Spleen (tissue), 11 donors: ENCODE results near the gene MACROH2A1. TPM values are rescaled to one million over a fixed set of nuclear protein-coding genes. Genes with fewer than 3 reads are reported as not detected.

Source experiments
- DNase-seq: peaks from one replicate; pipeline ENCODE4 v3.0.0-alpha.2; 2020
- H3K27ac ChIP-seq, 8 donors: fragments of 200-600 bp; sonication (generic) in 7 of 8; 1 replicate in 4 of 8; 2 replicates in 4 of 8; pipeline versions ENCODE4 v1.5.0 to v1.8.0; 2016 to 2021; ENCODE audit warnings: inconsistent platforms in 4 of 8, mild to moderate bottlenecking in 4 of 8, moderate library complexity in 1 of 8
- H3K27me3 ChIP-seq, 7 donors: fragments of 200-600 bp; sonication (generic) in 6 of 7; replicated peaks in 1 of 7; 1 replicate in 4 of 7; 2 replicates in 3 of 7; pipeline versions ENCODE4 v1.5.0 to v1.8.0; 2016 to 2021; ENCODE audit warnings: inconsistent platforms in 3 of 7, mild to moderate bottlenecking in 1 of 7
- H3K36me3 ChIP-seq, 6 donors: fragments of 200-600 bp; sonication (generic) in 5 of 6; 1 replicate in 4 of 6; 2 replicates in 2 of 6; pipeline versions ENCODE4 v1.5.0 to v1.8.0; 2016 to 2021; ENCODE audit warnings: inconsistent platforms in 2 of 6
- H3K4me1 ChIP-seq, 6 donors: fragments of 200-600 bp; sonication (generic) in 5 of 6; 1 replicate in 3 of 6; 2 replicates in 3 of 6; pipeline versions ENCODE4 v1.5.0 to v1.8.0; 2016 to 2021; ENCODE audit warnings: inconsistent platforms in 3 of 6
- H3K4me3 ChIP-seq, 8 donors: fragments of 200-600 bp; sonication (generic) in 7 of 8; 1 replicate in 4 of 8; 2 replicates in 4 of 8; pipeline versions ENCODE4 v1.5.0 to v1.8.0; 2016 to 2021; ENCODE audit warnings: inconsistent platforms in 4 of 8, mild to moderate bottlenecking in 4 of 8, moderate library complexity in 2 of 8
- H3K9me3 ChIP-seq, 8 donors: fragments of 200-600 bp; sonication (generic) in 7 of 8; 1 replicate in 4 of 8; 2 replicates in 4 of 8; pipeline versions ENCODE4 v1.5.0 to v1.8.0; 2016 to 2021; ENCODE audit warnings: inconsistent platforms in 4 of 8
- CTCF ChIP-seq, 11 experiments: fragments of 200-600 bp in 7 of 11; fragments of 450-650 bp in 4 of 11; sonication (generic) in 4 of 11; IDR thresholded peaks in 8 of 11; conservative IDR thresholded peaks in 3 of 11; 1 replicate in 7 of 11; 2 replicates in 4 of 11; pipeline versions ENCODE4 v1.4.0 to v1.8.0; 2016 to 2021; ENCODE audit warnings: antibody characterized with exemption in 11 of 11, inconsistent platforms in 4 of 11, mild to moderate bottlenecking in 1 of 11
- POLR2A ChIP-seq, 3 donors: fragments of 450-650 bp; IDR thresholded peaks; one replicate each; pipeline ENCODE4 v1.5.1; 2017; ENCODE audit warnings: antibody characterized with exemption in 3 of 3, mild to moderate bottlenecking in 1 of 3
- POLR2AphosphoS5 ChIP-seq, 3 donors: sonication (generic); formaldehyde crosslinking; IDR thresholded peaks; one replicate each; pipeline ENCODE4 v1.5.1; 2017; ENCODE audit warnings: antibody characterized with exemption in 3 of 3
- WGBS, 5 donors: extraction: QIAGEN DNeasy Blood & Tissue Kit in 3 of 5; methylation state at CpG; one replicate each; pipeline versions ENCODE4 v1.1.5 to v1.1.7; 2013 to 2018; 5-methylcytosine and 5-hydroxymethylcytosine counted together
- intact Hi-C: fragments of 100-400 bp; cut with DNase I; formaldehyde crosslinking; loops from one replicate; pipeline ENCODE4 v1.15.0; 2023; ENCODE audit warnings: low total_unique reads
- polyA plus RNA-seq, 3 donors: library from polyadenylated mRNA; stranded (reverse); fragments of 200-250 nt; gene quantifications; one replicate each; pipeline ENCODE4 v1.2.1, GENCODE V29; 2013
- total RNA-seq, 7 donors: library from RNA; depleted of rRNA in 3 of 7; stranded (reverse); fragments of >200 nt in 3 of 7; fragmentation: NEBNext Ultra II Directional in 4 of 7; extraction: Animal tissue kit (Norgen Biotek cat#: 25700) in 4 of 7; gene quantifications; one replicate each; pipeline versions ENCODE4 v1.1.0 to v1.2.1, GENCODE V29; 2016 to 2021
- donor health status: healthy with polysubstance abuse.
- donor health status: DM: no; HTN: no; CAD: no; lungs with moderate emphysema.
- donor health status: DM: no; HTN: no; CAD: no.
- donor health status: Bipolar disorder and iron deficiency.
- donor health status: healthy.
- donor health status: DM: no; HTN: no; CAD: no.
- donor health status: DM: yes; HTN: yes; CAD: no.

Gene MACROH2A1
- total and polyA plus RNA-seq, 10 donors: 88.1 to 288 (median 175) TPM

- DNase-seq: peak; percentile 70
- no peaks in the 10 kb centered on the region for H3K27me3 ChIP-seq
- intact Hi-C loops: no loop called here
- 81 to 94% (median 87%) methylated on average over 7 to 8 of the region's 8 CpGs for WGBS, 5 donors
- no peak overlapping the region for H3K4me3 ChIP-seq
- H3K4me1 ChIP-seq: no peaks in the 10 kb centered on the region
- TF ChIP-seq CTCF (IDR thresholded peaks at IDR 0.05 in 8 of 11, conservative IDR thresholded peaks at IDR 0.05 in 3 of 11) (no peak), POLR2A (IDR thresholded peaks at IDR 0.05) (no peak), POLR2AphosphoS5 (IDR thresholded peaks at IDR 0.05) (no peak)
- H3K27ac ChIP-seq: no peak overlapping the region
- H3K36me3 ChIP-seq: no peaks in the 10 kb centered on the region
- no peaks in the 10 kb centered on the region for H3K9me3 ChIP-seq
These were observed 75.8 kb downstream of the MACROH2A1 start for GRCh38 chr5:135323227-135323626.

GRCh38 chr5:135322744-135323143, 76.3 kb downstream of the MACROH2A1 start:
- intact Hi-C loops: no loop called here
- no peaks in the 10 kb centered on the region for H3K27me3 ChIP-seq
- no peaks in the 10 kb centered on the region for H3K36me3 ChIP-seq
- no peak for DNase-seq
- 93 to 96% (median 95%) methylated on average over 7 of the region's 7 CpGs for WGBS, 5 donors
- H3K9me3 ChIP-seq: no peaks in the 10 kb centered on the region
- TF ChIP-seq CTCF (IDR thresholded peaks at IDR 0.05 in 8 of 11, conservative IDR thresholded peaks at IDR 0.05 in 3 of 11) (no peak), POLR2AphosphoS5 (IDR thresholded peaks at IDR 0.05) (no peak), POLR2A (IDR thresholded peaks at IDR 0.05) (no peak)
- H3K4me1 ChIP-seq: no peaks in the 10 kb centered on the region
- no peak overlapping the region for H3K27ac ChIP-seq
- no peak overlapping the region for H3K4me3 ChIP-seq

GRCh38 chr5:135322271-135322670, 76.8 kb downstream of the MACROH2A1 start:
- Histone ChIP-seq H3K9me3 (no peaks in the 10 kb centered on the region), H3K27ac (no peak overlapping the region), H3K27me3 (no peaks in the 10 kb centered on the region), H3K4me1 (no peaks in the 10 kb centered on the region), H3K4me3 (no peak overlapping the region), H3K36me3 (no peaks in the 10 kb centered on the region)
- DNase-seq: no peak
- 59 to 88% (median 79%) methylated on average over 4 of the region's 4 CpGs for WGBS, 5 donors
- no peak for TF ChIP-seq POLR2A (IDR thresholded peaks at IDR 0.05)
- TF ChIP-seq CTCF (IDR thresholded peaks at IDR 0.05 in 8 of 11, conservative IDR thresholded peaks at IDR 0.05 in 3 of 11): no peak
- TF ChIP-seq POLR2AphosphoS5 (IDR thresholded peaks at IDR 0.05): no peak
- intact Hi-C loops: no loop called here

GRCh38 chr5:135320718-135321484, 78.1 kb downstream of the MACROH2A1 start:
- no peaks in the 10 kb centered on the region for H3K9me3 ChIP-seq
- 85 to 91% (median 88%) methylated on average over 15 of the region's 15 CpGs for WGBS, 5 donors
- no peak for TF ChIP-seq CTCF (IDR thresholded peaks at IDR 0.05 in 8 of 11, conservative IDR thresholded peaks at IDR 0.05 in 3 of 11)
- TF ChIP-seq POLR2A (IDR thresholded peaks at IDR 0.05): no peak
- TF ChIP-seq POLR2AphosphoS5 (IDR thresholded peaks at IDR 0.05): no peak
- no peaks in the 10 kb centered on the region for H3K27me3 ChIP-seq
- H3K27ac ChIP-seq: no peak overlapping the region
- intact Hi-C loops: no loop called here
- DNase-seq: peak; percentile 56
- no peak overlapping the region for H3K4me3 ChIP-seq
- no peaks in the 10 kb centered on the region for H3K4me1 ChIP-seq
- no peaks in the 10 kb centered on the region for H3K36me3 ChIP-seq
